Measurements from ENCODE around the gene ATP6V0E1.
A peak's percentile ranks its signal among the peaks of the same experiment; 100 is the strongest.

ATP6V0E1 gene

GRCh38 chr5:172956936-172957335 is 26.6 kb upstream of the ATP6V0E1 start:
- no peak for DNase-seq (ENCODE audit: low read depth)

GRCh38 chr5:172957458-172957857 is 26.1 kb upstream of the ATP6V0E1 start:
- no peak for DNase-seq (ENCODE audit: low read depth)

- no peak for DNase-seq (ENCODE audit: low read depth)
Measured at GRCh38 chr5:172958331-172959046, 25.1 kb upstream of the ATP6V0E1 start.

GRCh38 chr5:172959824-172960799 is 23.5 kb upstream of the ATP6V0E1 start:
- DNase-seq (ENCODE audit: low read depth), result no peak

- DNase-seq (ENCODE audit: low read depth), result no peak
Measured at GRCh38 chr5:172969921-172970320, 13.7 kb upstream of the ATP6V0E1 start.

- DNase-seq (ENCODE audit: low read depth), result no peak
Measured at GRCh38 chr5:172971482-172971881, 12.1 kb upstream of the ATP6V0E1 start.

GRCh38 chr5:172972552-172972951 is 11.0 kb upstream of the ATP6V0E1 start:
- DNase-seq (ENCODE audit: low read depth), result no peak

- no peak for DNase-seq (ENCODE audit: low read depth)
Measured at GRCh38 chr5:172973127-172973916, 10.2 kb upstream of the ATP6V0E1 start.

GRCh38 chr5:172973931-172974330 is 9.6 kb upstream of the ATP6V0E1 start:
- DNase-seq (ENCODE audit: low read depth), result no peak

- DNase-seq (ENCODE audit: low read depth), result no peak
Measured at GRCh38 chr5:172975289-172975688, 8.3 kb upstream of the ATP6V0E1 start.

GRCh38 chr5:172979778-172980177 is 3.8 kb upstream of the ATP6V0E1 start:
- DNase-seq (ENCODE audit: low read depth), result no peak

- DNase-seq (ENCODE audit: low read depth), result no peak
Measured at GRCh38 chr5:172981931-172982330, 1.6 kb upstream of the ATP6V0E1 start.

GRCh38 chr5:172984244-172984953 is 828 bp downstream of the ATP6V0E1 start:
- peak; percentile 79 for DNase-seq (ENCODE audit: low read depth)

- DNase-seq (ENCODE audit: low read depth), result no peak
Measured at GRCh38 chr5:172985596-172985995, 2.0 kb downstream of the ATP6V0E1 start.

GRCh38 chr5:172988276-172988675 is 4.7 kb downstream of the ATP6V0E1 start:
- DNase-seq (ENCODE audit: low read depth), result no peak

GRCh38 chr5:172990776-172991175 is 7.2 kb downstream of the ATP6V0E1 start:
- no peak for DNase-seq (ENCODE audit: low read depth)

- no peak for DNase-seq (ENCODE audit: low read depth)
Measured at GRCh38 chr5:172994405-172994804, 10.8 kb downstream of the ATP6V0E1 start.

GRCh38 chr5:172999372-172999973 is 15.9 kb downstream of the ATP6V0E1 start:
- DNase-seq (ENCODE audit: low read depth), result no peak

- no peak for DNase-seq (ENCODE audit: low read depth)
Measured at GRCh38 chr5:172999974-173000373, 16.4 kb downstream of the ATP6V0E1 start.

- no peak for DNase-seq (ENCODE audit: low read depth)
Measured at GRCh38 chr5:173001229-173001841, 17.8 kb downstream of the ATP6V0E1 start.

GRCh38 chr5:173003360-173003759 is 19.8 kb downstream of the ATP6V0E1 start:
- no peak for DNase-seq (ENCODE audit: low read depth)

Measured in fibroblast of the conjunctiva (primary cell).